ENCODE results near the gene ADCY9.

The ADCY9 gene

GRCh38 chr16:4056161-4057105 is 59.8 kb downstream of the ADCY9 start:
- DNase-seq: no peak
- Histone ChIP-seq H3K4me1 (ENCODE audit: control insufficient read depth, insufficient read depth, low read depth, low read length) (peaks cover 7% of the 10 kb centered on the region), H3K14ac (ENCODE audit: low read length in 2 of 2) (no peak overlapping the region), H3K4me2 (ENCODE audit: low read length, poor library complexity, severe bottlenecking) (no peak overlapping the region), H2BK120ac (ENCODE audit: low read depth, low read length) (no peak overlapping the region), H4K91ac (ENCODE audit: low read length) (no peak overlapping the region), H2AFZ (ENCODE audit: low read depth, low read length) (no peak overlapping the region), H2AK5ac (ENCODE audit: low read length, severe bottlenecking) (no peak overlapping the region), H3K4me3 (ENCODE audit: insufficient read depth in 1 of 2, low read depth in 1 of 2, low read length in 2 of 2) (no peak overlapping the region), H3K79me1 (replicated peaks; ENCODE audit: low read length, poor library complexity, severe bottlenecking) (peaks cover 17% of the 10 kb centered on the region), H4K8ac (ENCODE audit: low read length) (no peak overlapping the region), H3K23ac (ENCODE audit: low read length in 2 of 2) (no peak overlapping the region), H3K27me3 (ENCODE audit: control insufficient read depth in 1 of 2, insufficient read depth in 1 of 2, low read length in 2 of 2) (no peaks in the 10 kb centered on the region), H3K4ac (ENCODE audit: low read depth in 1 of 2, low read length in 2 of 2) (no peak overlapping the region), H3K36me3 (ENCODE audit: control insufficient read depth in 1 of 2, insufficient read depth in 2 of 2, low read depth in 1 of 2, low read length in 2 of 2) (no peaks in the 10 kb centered on the region), H3K9me3 (ENCODE audit: control insufficient read depth, low read length) (peaks cover 15% of the 10 kb centered on the region), H2BK5ac (ENCODE audit: low read depth, low read length, poor library complexity, severe bottlenecking) (no peak overlapping the region), H3K9ac (ENCODE audit: low read length) (no peak overlapping the region), H2BK12ac (ENCODE audit: low read length in 2 of 2) (no peak overlapping the region), H2BK15ac (ENCODE audit: low read depth, poor library complexity, severe bottlenecking) (no peak overlapping the region), H3K18ac (ENCODE audit: low read depth in 1 of 2, low read length in 2 of 2) (no peak overlapping the region), H3K27ac (ENCODE audit: low read length, poor library complexity, severe bottlenecking) (no peak overlapping the region)
- 92% methylated on average over 13 of the region's 16 CpGs for WGBS

DNA sequence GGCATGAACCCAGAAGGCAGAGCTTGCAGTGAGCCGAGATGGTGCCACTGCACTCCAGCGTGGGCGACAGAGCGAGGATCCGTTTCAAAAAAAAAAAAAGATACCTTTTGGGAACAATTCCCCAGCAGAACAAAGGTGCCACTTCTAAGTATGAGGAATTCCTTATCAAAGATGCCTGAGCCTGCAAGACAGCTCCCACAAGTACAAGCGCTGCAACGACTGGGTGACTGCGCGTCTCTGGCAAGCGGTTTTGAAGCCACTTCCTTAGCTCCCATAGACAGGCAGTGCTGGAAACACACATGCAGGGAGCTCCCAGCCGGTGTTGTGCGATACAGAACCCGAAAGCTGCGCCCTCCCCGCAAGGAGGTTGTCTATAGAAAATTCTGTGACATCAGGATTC is 60.5 kb downstream of the ADCY9 start:
- peaks cover 7% of the 10 kb centered on the region for H3K4me1 ChIP-seq (ENCODE audit: control insufficient read depth, insufficient read depth, low read depth, low read length)
- H4K91ac ChIP-seq (ENCODE audit: low read length): no peak overlapping the region
- 95% methylated on average over 11 of the region's 15 CpGs for WGBS

GRCh38 chr16:4053301-4053845 is 62.9 kb downstream of the ADCY9 start:
- Histone ChIP-seq H2AFZ (ENCODE audit: low read depth, low read length) (peak overlapping the region; percentile 14), H4K91ac (ENCODE audit: low read length) (peak overlapping the region; percentile 77), H3K14ac (ENCODE audit: low read length in 2 of 2) (no peak overlapping the region), H3K23ac (ENCODE audit: low read length in 2 of 2) (no peak overlapping the region), H3K27me3 (ENCODE audit: control insufficient read depth in 1 of 2, insufficient read depth in 1 of 2, low read length in 2 of 2) (no peaks in the 10 kb centered on the region), H3K9ac (ENCODE audit: low read length) (peak overlapping the region; percentile 62), H3K9me3 (ENCODE audit: control insufficient read depth, low read length) (no peaks in the 10 kb centered on the region), H2BK12ac (ENCODE audit: low read length in 2 of 2) (peak overlapping the region; percentile 16 to 86), H3K4me1 (ENCODE audit: control insufficient read depth, insufficient read depth, low read depth, low read length) (peaks cover 7% of the 10 kb centered on the region), H3K4ac (ENCODE audit: low read depth in 1 of 2, low read length in 2 of 2) (no peak overlapping the region), H3K79me1 (replicated peaks; ENCODE audit: low read length, poor library complexity, severe bottlenecking) (peaks cover 10% of the 10 kb centered on the region), H4K8ac (ENCODE audit: low read length) (peak overlapping the region; percentile 69), H2AK5ac (ENCODE audit: low read length, severe bottlenecking) (no peak overlapping the region), H2BK120ac (ENCODE audit: low read depth, low read length) (peak overlapping the region; percentile 84), H2BK5ac (ENCODE audit: low read depth, low read length, poor library complexity, severe bottlenecking) (no peak overlapping the region), H3K27ac (ENCODE audit: low read length, poor library complexity, severe bottlenecking) (no peak overlapping the region), H3K4me2 (ENCODE audit: low read length, poor library complexity, severe bottlenecking) (no peak overlapping the region), H3K4me3 (ENCODE audit: insufficient read depth in 1 of 2, low read depth in 1 of 2, low read length in 2 of 2) (peak overlapping the region in 1 of 2 experiments; percentile 52), H2BK15ac (ENCODE audit: low read depth, poor library complexity, severe bottlenecking) (no peak overlapping the region), H3K18ac (ENCODE audit: low read depth in 1 of 2, low read length in 2 of 2) (peak overlapping the region; percentile 25 to 79), H3K36me3 (ENCODE audit: control insufficient read depth in 1 of 2, insufficient read depth in 2 of 2, low read depth in 1 of 2, low read length in 2 of 2) (no peaks in the 10 kb centered on the region)
- WGBS: 44% methylated on average over 18 of the region's 18 CpGs
- peak; percentile 67 for DNase-seq

More for the DNA sequence above, 60.5 kb downstream of the ADCY9 start:
- Histone ChIP-seq H3K4ac (ENCODE audit: low read depth in 1 of 2, low read length in 2 of 2) (no peak overlapping the region), H3K18ac (ENCODE audit: low read depth in 1 of 2, low read length in 2 of 2) (no peak overlapping the region), H2BK15ac (ENCODE audit: low read depth, poor library complexity, severe bottlenecking) (no peak overlapping the region), H3K23ac (ENCODE audit: low read length in 2 of 2) (no peak overlapping the region), H3K9ac (ENCODE audit: low read length) (no peak overlapping the region), H3K9me3 (ENCODE audit: control insufficient read depth, low read length) (peaks cover 12% of the 10 kb centered on the region), H2BK12ac (ENCODE audit: low read length in 2 of 2) (no peak overlapping the region), H3K14ac (ENCODE audit: low read length in 2 of 2) (no peak overlapping the region), H3K27ac (ENCODE audit: low read length, poor library complexity, severe bottlenecking) (no peak overlapping the region), H4K8ac (ENCODE audit: low read length) (no peak overlapping the region), H2BK120ac (ENCODE audit: low read depth, low read length) (no peak overlapping the region), H3K36me3 (ENCODE audit: control insufficient read depth in 1 of 2, insufficient read depth in 2 of 2, low read depth in 1 of 2, low read length in 2 of 2) (no peaks in the 10 kb centered on the region), H2BK5ac (ENCODE audit: low read depth, low read length, poor library complexity, severe bottlenecking) (no peak overlapping the region), H2AFZ (ENCODE audit: low read depth, low read length) (no peak overlapping the region), H3K79me1 (replicated peaks; ENCODE audit: low read length, poor library complexity, severe bottlenecking) (peaks cover 17% of the 10 kb centered on the region), H3K27me3 (ENCODE audit: control insufficient read depth in 1 of 2, insufficient read depth in 1 of 2, low read length in 2 of 2) (no peaks in the 10 kb centered on the region), H2AK5ac (ENCODE audit: low read length, severe bottlenecking) (no peak overlapping the region), H3K4me3 (ENCODE audit: insufficient read depth in 1 of 2, low read depth in 1 of 2, low read length in 2 of 2) (no peak overlapping the region), H3K4me2 (ENCODE audit: low read length, poor library complexity, severe bottlenecking) (no peak overlapping the region)
- DNase-seq: no peak

- Histone ChIP-seq H4K91ac (ENCODE audit: low read length) (no peak overlapping the region), H3K23ac (ENCODE audit: low read length in 2 of 2) (no peak overlapping the region), H3K27me3 (ENCODE audit: control insufficient read depth in 1 of 2, insufficient read depth in 1 of 2, low read length in 2 of 2) (no peaks in the 10 kb centered on the region), H2BK15ac (ENCODE audit: low read depth, poor library complexity, severe bottlenecking) (no peak overlapping the region), H3K4ac (ENCODE audit: low read depth in 1 of 2, low read length in 2 of 2) (peak overlapping the region in 1 of 2 experiments; percentile 51), H3K36me3 (ENCODE audit: control insufficient read depth in 1 of 2, insufficient read depth in 2 of 2, low read depth in 1 of 2, low read length in 2 of 2) (no peaks in the 10 kb centered on the region), H2AK5ac (ENCODE audit: low read length, severe bottlenecking) (no peak overlapping the region), H2BK12ac (ENCODE audit: low read length in 2 of 2) (peak overlapping the region; percentile 49 to 98), H3K4me3 (ENCODE audit: insufficient read depth in 1 of 2, low read depth in 1 of 2, low read length in 2 of 2) (peak overlapping the region in 1 of 2 experiments; percentile 52), H2BK5ac (ENCODE audit: low read depth, low read length, poor library complexity, severe bottlenecking) (no peak overlapping the region), H3K4me1 (ENCODE audit: control insufficient read depth, insufficient read depth, low read depth, low read length) (peaks cover 7% of the 10 kb centered on the region), H3K79me1 (replicated peaks; ENCODE audit: low read length, poor library complexity, severe bottlenecking) (peaks cover 10% of the 10 kb centered on the region), H2AFZ (ENCODE audit: low read depth, low read length) (peak overlapping the region; percentile 19), H2BK120ac (ENCODE audit: low read depth, low read length) (no peak overlapping the region), H3K27ac (ENCODE audit: low read length, poor library complexity, severe bottlenecking) (no peak overlapping the region), H3K14ac (ENCODE audit: low read length in 2 of 2) (no peak overlapping the region), H3K9ac (ENCODE audit: low read length) (peak overlapping the region; percentile 62), H3K4me2 (ENCODE audit: low read length, poor library complexity, severe bottlenecking) (no peak overlapping the region), H4K8ac (ENCODE audit: low read length) (no peak overlapping the region), H3K18ac (ENCODE audit: low read depth in 1 of 2, low read length in 2 of 2) (peak overlapping the region in 1 of 2 experiments; percentile 58), H3K9me3 (ENCODE audit: control insufficient read depth, low read length) (no peaks in the 10 kb centered on the region)
- DNase-seq: peak; percentile 73
- 76% methylated on average over 20 of the region's 20 CpGs for WGBS
Observed at GRCh38 chr16:4052801-4053293, 63.4 kb downstream of the ADCY9 start.
